ENCODE data around the gene RPH3AL.

The RPH3AL gene

GRCh38 chr17:313911-314613 is 38.5 kb downstream of the RPH3AL start:
- TF ChIP-seq CTCF (IDR thresholded peaks at IDR 0.05; ENCODE audit: unreplicated experiment in 3 of 3), result no peak
- Mint-ChIP-seq H3K27ac (no peak overlapping the region), H3K36me3 (ENCODE audit: low read depth) (peaks cover 40% of the 10 kb centered on the region), H3K9me3 (peaks cover 33% of the 10 kb centered on the region), H3K4me3 (no peak overlapping the region), H3K4me1 (peaks cover 10% of the 10 kb centered on the region), H3K27me3 (ENCODE audit: low read depth) (peaks cover 11% of the 10 kb centered on the region)

- Mint-ChIP-seq H3K36me3 (ENCODE audit: low read depth) (peaks cover 32% of the 10 kb centered on the region), H3K27ac (no peak overlapping the region), H3K9me3 (peaks cover 26% of the 10 kb centered on the region), H3K4me1 (peaks cover 11% of the 10 kb centered on the region), H3K4me3 (no peak overlapping the region), H3K27me3 (ENCODE audit: low read depth) (peaks cover 6% of the 10 kb centered on the region)
- TF ChIP-seq CTCF (IDR thresholded peaks at IDR 0.05; ENCODE audit: unreplicated experiment in 3 of 3), result no peak
Measured at GRCh38 chr17:313231-313630, 39.4 kb downstream of the RPH3AL start.

- H3K27ac Mint-ChIP-seq, result no peak overlapping the region
- peaks cover 21% of the 10 kb centered on the region for H3K9me3 Mint-ChIP-seq
- no peak overlapping the region for H3K4me3 Mint-ChIP-seq
- H3K4me1 Mint-ChIP-seq, result peaks cover 17% of the 10 kb centered on the region
- H3K36me3 Mint-ChIP-seq (ENCODE audit: low read depth), result peaks cover 25% of the 10 kb centered on the region
- peaks cover 6% of the 10 kb centered on the region for H3K27me3 Mint-ChIP-seq (ENCODE audit: low read depth)
- no peak for TF ChIP-seq CTCF (IDR thresholded peaks at IDR 0.05; ENCODE audit: unreplicated experiment in 3 of 3)
Measured at GRCh38 chr17:312476-313148, 40.0 kb downstream of the RPH3AL start.

- H3K4me1 Mint-ChIP-seq, result peaks cover 23% of the 10 kb centered on the region
- peaks cover 12% of the 10 kb centered on the region for H3K9me3 Mint-ChIP-seq
- H3K27ac Mint-ChIP-seq, result peak overlapping the region; percentile 45 to 88 (median 60)
- H3K36me3 Mint-ChIP-seq (ENCODE audit: low read depth), result peaks cover 12% of the 10 kb centered on the region
- peaks cover 6% of the 10 kb centered on the region for H3K27me3 Mint-ChIP-seq (ENCODE audit: low read depth)
- no peak overlapping the region for H3K4me3 Mint-ChIP-seq
- TF ChIP-seq CTCF (IDR thresholded peaks at IDR 0.05; ENCODE audit: unreplicated experiment in 3 of 3), result no peak
Measured at GRCh38 chr17:311119-311782, 41.4 kb downstream of the RPH3AL start.

GRCh38 chr17:310111-311010 is 42.2 kb downstream of the RPH3AL start:
- no peak for TF ChIP-seq CTCF (IDR thresholded peaks at IDR 0.05; ENCODE audit: unreplicated experiment in 3 of 3)
- H3K4me3 Mint-ChIP-seq, result no peak overlapping the region
- H3K27ac Mint-ChIP-seq, result peak overlapping the region; percentile 51 to 88 (median 60)
- peaks cover 27% of the 10 kb centered on the region for H3K4me1 Mint-ChIP-seq
- peaks cover 3% of the 10 kb centered on the region for H3K36me3 Mint-ChIP-seq (ENCODE audit: low read depth)
- H3K27me3 Mint-ChIP-seq (ENCODE audit: low read depth), result peaks cover 6% of the 10 kb centered on the region
- H3K9me3 Mint-ChIP-seq, result peaks cover 3% of the 10 kb centered on the region
